Measurements from ENCODE around the gene CGREF1. TPM values are rescaled to one million over a fixed set of nuclear protein-coding genes. Genes with fewer than 3 reads are reported as not detected.
"Not testable (repeated sequence)": the region's sequence is repeated elsewhere in the genome, so short reads cannot be mapped to it uniquely, and the experiment has no call there.

Gene CGREF1
- total RNA-seq, 1 donor from 2014 or later = 0.31 TPM

GRCh38 chr2:27115519-27115918 is 3.4 kb downstream of the CGREF1 start:
- POLR2A ChIA-PET = no interaction called here

GRCh38 chr2:27111392-27112078 is 7.4 kb downstream of the CGREF1 start:
- CTCF ChIA-PET; H3K27ac Mint-ChIP-seq; H3K9me3 Mint-ChIP-seq; POLR2A ChIA-PET; H3K27me3 Mint-ChIP-seq; DNase-seq; intact Hi-C loops (cut with micrococcal nuclease); H3K36me3 Mint-ChIP-seq (ENCODE audit: low read depth); H3K4me3 Mint-ChIP-seq; H3K4me1 Mint-ChIP-seq; ATAC-seq (ENCODE audit: low read depth): not testable (repeated sequence)

More at GRCh38 chr2:27115519-27115918, 3.4 kb downstream of the CGREF1 start:
- no peak for DNase-seq
- Mint-ChIP-seq H3K27me3 (peaks cover 25% of the 10 kb centered on the region), H3K36me3 (ENCODE audit: low read depth) (no peaks in the 10 kb centered on the region), H3K27ac (no peak overlapping the region), H3K4me3 (no peak overlapping the region), H3K4me1 (peaks cover 11% of the 10 kb centered on the region), H3K9me3 (no peaks in the 10 kb centered on the region)
- TF ChIP-seq CTCF (IDR thresholded peaks at IDR 0.05) = no peak
- CTCF ChIA-PET = no interaction called here
- no peak for ATAC-seq (ENCODE audit: low read depth)
- intact Hi-C loops (cut with micrococcal nuclease) = no loop called here

- H3K9me3 Mint-ChIP-seq; POLR2A ChIA-PET; H3K36me3 Mint-ChIP-seq (ENCODE audit: low read depth); H3K27ac Mint-ChIP-seq; H3K4me3 Mint-ChIP-seq; H3K4me1 Mint-ChIP-seq; ATAC-seq (ENCODE audit: low read depth); DNase-seq; H3K27me3 Mint-ChIP-seq; intact Hi-C loops (cut with micrococcal nuclease); CTCF ChIA-PET: not testable (repeated sequence)
These were observed 8.2 kb downstream of the CGREF1 start for GRCh38 chr2:27110603-27111352.

- Mint-ChIP-seq H3K4me1 (no peaks in the 10 kb centered on the region), H3K27me3 (peaks cover 6% of the 10 kb centered on the region), H3K36me3 (ENCODE audit: low read depth) (no peaks in the 10 kb centered on the region), H3K9me3 (no peaks in the 10 kb centered on the region), H3K4me3 (no peak overlapping the region), H3K27ac (no peak overlapping the region)
- DNase-seq = no peak
- no peak for TF ChIP-seq CTCF (IDR thresholded peaks at IDR 0.05)
- ChIA-PET CTCF (no interaction called here), POLR2A (no interaction called here)
- ATAC-seq (ENCODE audit: low read depth) = no peak
- intact Hi-C loops (cut with micrococcal nuclease) = no loop called here
These were observed 9.8 kb downstream of the CGREF1 start for GRCh38 chr2:27109083-27109482.

GRCh38 chr2:27108221-27108620 is 10.7 kb downstream of the CGREF1 start:
- ChIA-PET POLR2A (no interaction called here), CTCF (no interaction called here)
- TF ChIP-seq CTCF (IDR thresholded peaks at IDR 0.05) = no peak
- H3K9me3 Mint-ChIP-seq = no peaks in the 10 kb centered on the region
- no peaks in the 10 kb centered on the region for H3K36me3 Mint-ChIP-seq (ENCODE audit: low read depth)
- no peak overlapping the region for H3K27ac Mint-ChIP-seq
- ATAC-seq (ENCODE audit: low read depth) (no peak), DNase-seq (no peak)
- H3K4me3 Mint-ChIP-seq = no peak overlapping the region
- no peaks in the 10 kb centered on the region for H3K4me1 Mint-ChIP-seq
- peaks cover 6% of the 10 kb centered on the region for H3K27me3 Mint-ChIP-seq
- intact Hi-C loops (cut with micrococcal nuclease) = no loop called here

- no peaks in the 10 kb centered on the region for H3K36me3 Mint-ChIP-seq (ENCODE audit: low read depth)
- ChIA-PET CTCF (interaction anchor here (0.9 to 1.4 kb wide), 2 partner anchors 10 to 144 kb away, joined by 3 to 4 read pairs; no protein-coding TSS in a partner anchor), POLR2A (interaction anchor here (1.1 to 1.3 kb wide), 2 partner anchors 25 to 106 kb away, joined by 3 to 4 read pairs; partner anchors contain the start of genes ATRAID and SLC5A6)
- DNase-seq (no peak), ATAC-seq (ENCODE audit: low read depth) (no peak)
- intact Hi-C loops (cut with micrococcal nuclease) = no loop called here
- TF ChIP-seq CTCF (IDR thresholded peaks at IDR 0.05) = no peak
- H3K27me3 Mint-ChIP-seq = peaks cover 6% of the 10 kb centered on the region
- H3K27ac Mint-ChIP-seq = no peak overlapping the region
- H3K4me1 Mint-ChIP-seq = no peaks in the 10 kb centered on the region
- H3K4me3 Mint-ChIP-seq = no peak overlapping the region
- H3K9me3 Mint-ChIP-seq = no peaks in the 10 kb centered on the region
These were observed 12.9 kb downstream of the CGREF1 start for GRCh38 chr2:27105981-27106380.
